Loucy (cell line): ENCODE results near the gene TGM5.
"Not testable (repeated sequence)": the region's sequence is repeated elsewhere in the genome, so short reads cannot be mapped to it uniquely, and the experiment has no call there.

Experiments used
- H2AFZ ChIP-seq: fragments of 200-600 bp; sonication (generic); 2 replicates; pipeline ENCODE4 v1.6.0; 2016; ENCODE audit warnings: antibody characterized with exemption, mild to moderate bottlenecking, low read length, moderate library complexity
- H3F3A ChIP-seq: fragments of 200-600 bp; 2 replicates; pipeline ENCODE4 v1.6.0; 2016; ENCODE audit warnings: antibody characterized with exemption, low read depth, mild to moderate bottlenecking
- H3K27me3 ChIP-seq: fragments of 200-600 bp; sonication (generic); 2 replicates; pipeline ENCODE4 v1.6.1; 2014; ENCODE audit warnings: low read length, mild to moderate bottlenecking; ENCODE audit not compliant: insufficient read depth, poor library complexity, severe bottlenecking
- H3K36me3 ChIP-seq: fragments of 200-600 bp; sonication (generic); 2 replicates; pipeline ENCODE4 v1.6.1; 2016; ENCODE audit warnings: low read length; ENCODE audit not compliant: insufficient read depth
- H3K4me1 ChIP-seq: fragments of 200-600 bp; sonication (generic); 2 replicates; pipeline ENCODE4 v1.5.1; 2014; ENCODE audit warnings: low read length, mild to moderate bottlenecking; ENCODE audit not compliant: insufficient read depth, poor library complexity, severe bottlenecking
- H3K4me2 ChIP-seq: fragments of 200-600 bp; sonication (generic); 2 replicates; pipeline ENCODE4 v1.6.0; 2014; ENCODE audit warnings: antibody characterized with exemption, low read length, low read depth, mild to moderate bottlenecking; ENCODE audit not compliant: poor library complexity, severe bottlenecking
- H3K4me3 ChIP-seq: fragments of 200-600 bp; sonication (generic); 2 replicates; pipeline ENCODE4 v1.5.1; 2014; ENCODE audit warnings: low read length, mild to moderate bottlenecking, mixed read lengths; ENCODE audit not compliant: poor library complexity, severe bottlenecking
- H3K79me2 ChIP-seq: fragments of 200-600 bp; sonication (generic); 2 replicates; pipeline ENCODE4 v1.6.1; 2014; ENCODE audit warnings: low read length; ENCODE audit not compliant: insufficient read depth
- H3K9ac ChIP-seq: fragments of 200-600 bp; sonication (generic); 2 replicates; pipeline ENCODE4 v1.6.0; 2014; ENCODE audit warnings: mild to moderate bottlenecking, low read depth, low read length, moderate library complexity; ENCODE audit not compliant: poor library complexity, severe bottlenecking
- H3K9me2 ChIP-seq: fragments of 200-600 bp; sonication (generic); replicated peaks from 2 replicates; pipeline ENCODE4 v1.6.1; 2016; ENCODE audit warnings: low read depth, low read length, mixed read lengths
- H3K9me3 ChIP-seq: fragments of 200-600 bp; sonication (generic); 2 replicates; pipeline ENCODE4 v1.6.1; 2014; ENCODE audit warnings: mild to moderate bottlenecking, antibody characterized with exemption, low read length, low read depth; ENCODE audit not compliant: insufficient read depth
- H4K20me1 ChIP-seq: fragments of 200-600 bp; sonication (generic); 2 replicates; pipeline ENCODE4 v1.6.0; 2014; ENCODE audit warnings: antibody characterized with exemption, low read length, mild to moderate bottlenecking; ENCODE audit not compliant: insufficient read depth, poor library complexity, severe bottlenecking
- EZH2phosphoT487 ChIP-seq: fragments of 200-600 bp; IDR thresholded peaks from 2 replicates; pipeline ENCODE4 v1.6.1; 2018; ENCODE audit warnings: antibody characterized with exemption, mild to moderate bottlenecking, moderate library complexity, borderline replicate concordance
- TF ChIP-seq, protein P1 (sequence below): fragments of 200-600 bp; sonication (generic); conservative IDR thresholded peaks from 2 replicates; pipeline ENCODE4 v1.5.1; 2014; ENCODE audit warnings: mild to moderate bottlenecking, antibody characterized with exemption, low read length

TGM5 gene

GRCh38 chr15:43230640-43231115, 36.0 kb downstream of the TGM5 start:
- H3K4me3 ChIP-seq, result no peak overlapping the region
- no peak overlapping the region for H3K9ac ChIP-seq
- no peaks in the 10 kb centered on the region for H3K9me2 ChIP-seq
- no peaks in the 10 kb centered on the region for H3F3A ChIP-seq
- no peak for TF ChIP-seq EZH2phosphoT487
- TF ChIP-seq, protein P1, sequence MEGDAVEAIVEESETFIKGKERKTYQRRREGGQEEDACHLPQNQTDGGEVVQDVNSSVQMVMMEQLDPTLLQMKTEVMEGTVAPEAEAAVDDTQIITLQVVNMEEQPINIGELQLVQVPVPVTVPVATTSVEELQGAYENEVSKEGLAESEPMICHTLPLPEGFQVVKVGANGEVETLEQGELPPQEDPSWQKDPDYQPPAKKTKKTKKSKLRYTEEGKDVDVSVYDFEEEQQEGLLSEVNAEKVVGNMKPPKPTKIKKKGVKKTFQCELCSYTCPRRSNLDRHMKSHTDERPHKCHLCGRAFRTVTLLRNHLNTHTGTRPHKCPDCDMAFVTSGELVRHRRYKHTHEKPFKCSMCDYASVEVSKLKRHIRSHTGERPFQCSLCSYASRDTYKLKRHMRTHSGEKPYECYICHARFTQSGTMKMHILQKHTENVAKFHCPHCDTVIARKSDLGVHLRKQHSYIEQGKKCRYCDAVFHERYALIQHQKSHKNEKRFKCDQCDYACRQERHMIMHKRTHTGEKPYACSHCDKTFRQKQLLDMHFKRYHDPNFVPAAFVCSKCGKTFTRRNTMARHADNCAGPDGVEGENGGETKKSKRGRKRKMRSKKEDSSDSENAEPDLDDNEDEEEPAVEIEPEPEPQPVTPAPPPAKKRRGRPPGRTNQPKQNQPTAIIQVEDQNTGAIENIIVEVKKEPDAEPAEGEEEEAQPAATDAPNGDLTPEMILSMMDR, result no peak
- peaks cover 24% of the 10 kb centered on the region for H3K4me1 ChIP-seq
- no peak overlapping the region for H2AFZ ChIP-seq
- no peaks in the 10 kb centered on the region for H3K9me3 ChIP-seq
- H3K4me2 ChIP-seq, result no peak overlapping the region
- no peaks in the 10 kb centered on the region for H3K27me3 ChIP-seq
- no peaks in the 10 kb centered on the region for H4K20me1 ChIP-seq
- H3K79me2 ChIP-seq, result peaks cover under 1% of the 10 kb centered on the region; the same call in 1 of the 2 replicates
- H3K36me3 ChIP-seq, result peaks cover 8% of the 10 kb centered on the region; the same call in 1 of the 2 replicates

GRCh38 chr15:43229977-43230376, 36.8 kb downstream of the TGM5 start:
- Histone ChIP-seq H3K36me3 (peaks cover 8% of the 10 kb centered on the region; the same call in 1 of the 2 replicates), H3K4me2 (no peak overlapping the region), H3F3A (no peaks in the 10 kb centered on the region), H3K9me3 (no peaks in the 10 kb centered on the region), H3K4me1 (peaks cover 19% of the 10 kb centered on the region), H2AFZ (no peak overlapping the region), H3K9me2 (no peaks in the 10 kb centered on the region), H3K4me3 (no peak overlapping the region), H3K9ac (no peak overlapping the region), H3K79me2 (no peaks in the 10 kb centered on the region), H4K20me1 (no peaks in the 10 kb centered on the region), H3K27me3 (no peaks in the 10 kb centered on the region)
- no peak for TF ChIP-seq EZH2phosphoT487
- TF ChIP-seq, protein P1, result no peak

- Histone ChIP-seq H3K27me3 (no peaks in the 10 kb centered on the region), H3K4me2 (no peak overlapping the region), H3K4me3 (no peak overlapping the region), H3K36me3 (no peaks in the 10 kb centered on the region), H3K9me2 (no peaks in the 10 kb centered on the region), H3K9me3 (no peaks in the 10 kb centered on the region), H3K79me2 (no peaks in the 10 kb centered on the region), H4K20me1 (no peaks in the 10 kb centered on the region), H3K9ac (no peak overlapping the region), H3K4me1 (no peaks in the 10 kb centered on the region), H3F3A (no peaks in the 10 kb centered on the region), H2AFZ (no peak overlapping the region)
- no peak for TF ChIP-seq EZH2phosphoT487
- TF ChIP-seq, protein P1, result no peak
Measured at GRCh38 chr15:43226436-43227305, 40.1 kb downstream of the TGM5 start.

DNA sequence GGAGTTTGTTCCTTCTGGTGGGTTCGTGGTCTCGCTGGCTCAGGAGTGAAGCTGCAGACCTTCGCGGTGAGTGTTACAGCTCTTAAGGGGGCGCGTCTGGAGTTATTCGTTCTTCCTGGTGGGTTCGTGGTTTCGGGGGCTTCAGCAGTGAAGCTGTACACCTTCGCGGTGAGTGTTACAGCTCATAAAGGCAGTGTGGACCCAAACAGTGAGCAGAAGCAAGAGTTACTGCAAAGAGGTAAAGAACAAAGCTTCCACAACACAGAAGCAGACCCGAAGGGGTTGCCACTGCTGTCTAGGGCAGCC, 40.8 kb downstream of the TGM5 start:
- H3K9me2 ChIP-seq, H3K9me3 ChIP-seq, H3F3A ChIP-seq, H3K79me2 ChIP-seq, H3K27me3 ChIP-seq, H4K20me1 ChIP-seq, H3K36me3 ChIP-seq, H3K9ac ChIP-seq, H3K4me3 ChIP-seq, H3K4me1 ChIP-seq: not testable (repeated sequence)
- peak overlapping the region; percentile 47; the same call in 1 of the 2 replicates for H2AFZ ChIP-seq
- peak overlapping the region; percentile 36 for H3K4me2 ChIP-seq
